HepG2 (cell line): Measurements from ENCODE around the gene PLEKHN1. TPM values are rescaled to one million over a fixed set of nuclear protein-coding genes. Genes with fewer than 3 reads are reported as not detected.

ENCODE experiments used
- ATAC-seq: fragments of 200-7000 bp; cut with Tn5 transposase; 3 replicates; pipeline ENCODE4 v1.9.1; 2020; ENCODE audit warnings: mild to moderate bottlenecking, moderate library complexity
- BruUV-seq: library from RNA; stranded (reverse); fragments of 400-500 nt; replicated peaks from 2 replicates; lab custom pipeline; 2021; lab: Mats Ljungman, UMichigan
- CTCF ChIA-PET: fragments of 300-600 bp; formaldehyde crosslinking; extraction: SDS; loops from one replicate; lab custom pipeline; 2021; ENCODE audit warnings: low total read pairs, inconsistent platforms, low intra/inter-chr PET ratio; lab: Yijun Ruan, JAX
- POLR2A ChIA-PET: fragments of 350-600 bp; sonication (Branson Sonifier 250); formaldehyde crosslinking; loops from one replicate; lab custom pipeline; 2020; ENCODE audit warnings: antibody characterized with exemption, inconsistent platforms; lab: Yijun Ruan, JAX
- DNase-seq: peaks from one replicate; pipeline ENCODE4 v3.0.0-alpha.2; 2015; ENCODE audit warnings: low spot score
- FAIRE-seq: peaks from 3 replicates; lab custom pipeline; 2011; peaks lifted over from hg19 to GRCh38; lab: Jason Lieb, UNC
- H2AFZ ChIP-seq: one replicate; pipeline ENCODE4 v1.6.1; 2011; ENCODE audit warnings: low read length, inconsistent platforms
- H3K27ac ChIP-seq: fragments of 300-600 bp; 3 replicates; pipeline ENCODE4 v1.8.0; 2011; ENCODE audit warnings: mixed run types, mild to moderate bottlenecking, mixed read lengths, low read length, inconsistent platforms; ENCODE audit not compliant: insufficient read depth; ENCODE audit errors: extremely low read length
- H3K27me3 ChIP-seq, 2 experiments: fragments of 200-600 bp in 1 of 2; 2 replicates in 1 of 2; 3 replicates in 1 of 2; pipeline versions ENCODE4 v1.6.0 to v1.8.0; 2011; ENCODE audit warnings: low read length in 2 of 2, mild to moderate bottlenecking in 2 of 2, moderate library complexity in 2 of 2, inconsistent platforms in 1 of 2; ENCODE audit not compliant: insufficient read depth in 2 of 2, control insufficient read depth in 1 of 2
- H3K36me3 ChIP-seq, 2 experiments: fragments of 200-600 bp in 1 of 2; replicated peaks in 1 of 2; 2 replicates in 1 of 2; 3 replicates in 1 of 2; pipeline versions ENCODE4 v1.5.1 to v1.8.0; 2011; ENCODE audit warnings: low read length in 2 of 2, inconsistent platforms in 1 of 2; ENCODE audit not compliant: insufficient read depth in 2 of 2, control insufficient read depth in 1 of 2
- H3K4me1 ChIP-seq: 2 replicates; pipeline ENCODE4 v1.5.1; 2012; ENCODE audit warnings: low read length, inconsistent platforms; ENCODE audit not compliant: insufficient read depth
- H3K4me2 ChIP-seq: 2 replicates; pipeline ENCODE4 v1.6.0; 2011; ENCODE audit warnings: low read depth, low read length, inconsistent platforms
- H3K4me3 ChIP-seq, 3 experiments: fragments of 200-600 bp in 1 of 3; sonication (generic), shearing (Covaris generic) in 1 of 3; replicated peaks in 1 of 3; 2 replicates each; pipeline ENCODE4 v1.5.1; 2011 to 2016; ENCODE audit warnings: low read length in 3 of 3, inconsistent platforms in 2 of 3, low read depth in 2 of 3, mild to moderate bottlenecking in 2 of 3, control low read depth in 1 of 3, mixed read lengths in 1 of 3; ENCODE audit not compliant: insufficient read depth in 1 of 3
- H3K79me2 ChIP-seq: one replicate; pipeline ENCODE4 v1.6.1; 2011; ENCODE audit warnings: low read length, inconsistent platforms; ENCODE audit not compliant: insufficient read depth
- H3K9ac ChIP-seq: 2 replicates; pipeline ENCODE4 v1.6.0; 2011; ENCODE audit warnings: mild to moderate bottlenecking, low read depth, low read length, inconsistent platforms; ENCODE audit not compliant: insufficient read depth
- H3K9me3 ChIP-seq: 2 replicates; pipeline ENCODE4 v1.5.1; 2012; ENCODE audit warnings: mild to moderate bottlenecking, low read length
- H4K20me1 ChIP-seq: 2 replicates; pipeline ENCODE4 v1.6.0; 2011; ENCODE audit warnings: inconsistent platforms, mild to moderate bottlenecking, low read length, moderate library complexity; ENCODE audit not compliant: insufficient read depth
- NAIF1 ChIP-seq: sonication (generic); formaldehyde crosslinking; IDR thresholded peaks from 2 replicates; pipeline ENCODE4 v1.5.0; 2020; ENCODE audit warnings: mild to moderate bottlenecking, missing genetic modification reagents, borderline replicate concordance
- SAFB2 ChIP-seq: sonication (generic); formaldehyde crosslinking; IDR thresholded peaks from 2 replicates; pipeline ENCODE4 v1.5.1; 2020; ENCODE audit warnings: missing genetic modification reagents, low read depth, mild to moderate bottlenecking, borderline replicate concordance
- ZBTB7B ChIP-seq: sonication (generic); formaldehyde crosslinking; IDR thresholded peaks from 2 replicates; pipeline ENCODE4 v1.4.0; 2020; ENCODE audit warnings: missing genetic modification reagents
- ZFY ChIP-seq: sonication (generic); formaldehyde crosslinking; IDR thresholded peaks from 2 replicates; pipeline ENCODE4 v1.4.0; 2020; ENCODE audit warnings: missing genetic modification reagents
- ZNF124 ChIP-seq: sonication (generic); formaldehyde crosslinking; IDR thresholded peaks from 2 replicates; pipeline ENCODE4 v1.4.0; 2020; ENCODE audit warnings: missing genetic modification reagents
- ZNF18 ChIP-seq: sonication (generic); formaldehyde crosslinking; IDR thresholded peaks from 2 replicates; pipeline ENCODE4 v1.8.0; 2022; ENCODE audit warnings: mild to moderate bottlenecking, missing genetic modification reagents; ENCODE audit not compliant: insufficient replicate concordance
- ZNF563 ChIP-seq: sonication (generic); formaldehyde crosslinking; IDR thresholded peaks from 2 replicates; pipeline ENCODE4 v1.8.0; 2022; ENCODE audit warnings: mild to moderate bottlenecking, moderate library complexity, missing genetic modification reagents
- ZNF710 ChIP-seq: sonication (generic); formaldehyde crosslinking; IDR thresholded peaks from 2 replicates; pipeline ENCODE4 v1.5.0; 2020; ENCODE audit warnings: mild to moderate bottlenecking, missing genetic modification reagents, borderline replicate concordance
- ZNF724P ChIP-seq: sonication (generic); formaldehyde crosslinking; IDR thresholded peaks from 2 replicates; pipeline ENCODE4 v1.8.0; 2022; ENCODE audit warnings: missing genetic modification reagents, borderline replicate concordance
- WGBS: methylation state at CpG from one replicate; pipeline ENCODE4 v1.1.6; 2017; ENCODE audit warnings: low lambda C conversion rate; 5-methylcytosine and 5-hydroxymethylcytosine counted together
- in situ Hi-C: cut with HindIII; loops from 2 replicates; pipeline ENCODE4 v1.10.0; 2017; ENCODE audit warnings: low pct_unique_long_range_greater_than_20kb; ENCODE audit not compliant: extremely low pct_ligation_motif_present
- intact Hi-C: fragments of 100-400 bp; cut with micrococcal nuclease; formaldehyde crosslinking; loops from one replicate; pipeline ENCODE4 v1.10.0; 2022; ENCODE audit not compliant: unreplicated experiment
- polyA plus RNA-seq, 8 experiments: library from polyadenylated mRNA; depleted of rRNA in 3 of 8; stranded (reverse) in 7 of 8; unstranded in 1 of 8; fragments of >200 nt; fragmentation: Illumina TruSeq in 4 of 8; extraction: Trizol in 4 of 8; gene quantifications; 2 replicates each; pipeline versions ENCODE4 v1.2.1 to v1.2.3, GENCODE V29; 2011 to 2016; ENCODE audit warnings: low read depth in 4 of 8, missing spikeins in 1 of 8, mixed read lengths in 1 of 8; ENCODE audit not compliant: insufficient read depth in 1 of 8
- total RNA-seq, 5 experiments: library from RNA; depleted of rRNA; stranded (reverse); fragments of >200 nt; fragmentation: Illumina TruSeq; extraction: Trizol; gene quantifications; 2 replicates each; pipeline ENCODE4 v1.2.3, GENCODE V29; 2016; ENCODE audit warnings: low read depth in 1 of 5
- TF ChIP-seq, protein P1 (sequence below): sonication (generic); formaldehyde crosslinking; IDR thresholded peaks from 2 replicates; pipeline ENCODE4 v1.5.0; 2020; ENCODE audit warnings: mild to moderate bottlenecking, missing genetic modification reagents
- TF ChIP-seq, protein P2 (sequence below): sonication (generic); formaldehyde crosslinking; IDR thresholded peaks from 2 replicates; pipeline ENCODE4 v1.4.0; 2020; ENCODE audit warnings: missing genetic modification reagents

The PLEKHN1 gene
- total and polyA plus RNA-seq, 2 of the 13 experiments (the other 11 are each of a cell fraction or from before 2014, with no cell fraction given) = 0.42 to 0.58 TPM

DNA sequence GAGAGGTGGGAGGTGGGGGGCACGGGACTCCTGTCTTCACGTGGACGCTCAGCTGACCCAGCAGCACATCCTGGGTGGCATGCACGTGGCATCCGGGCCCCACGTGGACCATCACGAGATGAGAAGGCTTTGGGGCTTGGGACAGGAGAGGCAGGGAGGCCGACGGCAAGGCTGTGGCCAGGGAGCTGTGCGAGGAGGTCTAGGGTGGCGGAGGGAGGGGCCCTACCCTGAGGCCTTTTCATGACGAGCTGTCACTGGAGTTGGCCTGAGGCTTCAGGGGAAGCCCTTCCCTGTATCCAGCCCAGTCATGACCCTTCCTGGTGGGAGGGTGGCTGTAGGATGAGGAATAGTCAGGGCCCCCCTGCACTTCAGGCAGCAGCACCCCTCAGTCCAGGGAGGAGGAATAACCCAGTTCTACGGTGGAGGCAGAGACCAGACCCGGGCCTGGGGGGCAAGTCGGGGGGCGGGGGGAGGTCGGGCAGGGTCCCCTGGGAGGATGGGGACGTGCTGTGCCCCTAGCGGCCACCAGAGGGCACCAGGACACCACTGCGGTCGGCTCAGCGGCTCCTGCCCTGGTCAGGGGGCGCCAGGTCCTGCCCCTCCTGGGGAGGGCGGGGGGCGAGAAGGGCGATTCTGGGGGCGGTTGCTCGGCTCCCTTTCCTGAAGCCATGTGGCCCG lies 17.7 kb downstream of the PLEKHN1 start (continued):
- TF ChIP-seq, protein P1, sequence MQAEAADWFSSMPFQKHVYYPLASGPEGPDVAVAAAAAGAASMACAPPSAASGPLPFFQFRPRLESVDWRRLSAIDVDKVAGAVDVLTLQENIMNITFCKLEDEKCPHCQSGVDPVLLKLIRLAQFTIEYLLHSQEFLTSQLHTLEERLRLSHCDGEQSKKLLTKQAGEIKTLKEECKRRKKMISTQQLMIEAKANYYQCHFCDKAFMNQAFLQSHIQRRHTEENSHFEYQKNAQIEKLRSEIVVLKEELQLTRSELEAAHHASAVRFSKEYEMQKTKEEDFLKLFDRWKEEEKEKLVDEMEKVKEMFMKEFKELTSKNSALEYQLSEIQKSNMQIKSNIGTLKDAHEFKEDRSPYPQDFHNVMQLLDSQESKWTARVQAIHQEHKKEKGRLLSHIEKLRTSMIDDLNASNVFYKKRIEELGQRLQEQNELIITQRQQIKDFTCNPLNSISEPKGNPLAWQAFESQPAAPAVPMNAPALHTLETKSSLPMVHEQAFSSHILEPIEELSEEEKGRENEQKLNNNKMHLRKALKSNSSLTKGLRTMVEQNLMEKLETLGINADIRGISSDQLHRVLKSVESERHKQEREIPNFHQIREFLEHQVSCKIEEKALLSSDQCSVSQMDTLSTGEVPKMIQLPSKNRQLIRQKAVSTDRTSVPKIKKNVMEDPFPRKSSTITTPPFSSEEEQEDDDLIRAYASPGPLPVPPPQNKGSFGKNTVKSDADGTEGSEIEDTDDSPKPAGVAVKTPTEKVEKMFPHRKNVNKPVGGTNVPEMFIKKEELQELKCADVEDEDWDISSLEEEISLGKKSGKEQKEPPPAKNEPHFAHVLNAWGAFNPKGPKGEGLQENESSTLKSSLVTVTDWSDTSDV (CRISPR knock-in tag) = 0 out of 2 replicates have a peak, but pooled peaks have one; percentile 40
- peak; percentile 73; the same call in 1 of the 2 replicates for TF ChIP-seq ZBTB7B (CRISPR knock-in tag)
- TF ChIP-seq, protein P2, sequence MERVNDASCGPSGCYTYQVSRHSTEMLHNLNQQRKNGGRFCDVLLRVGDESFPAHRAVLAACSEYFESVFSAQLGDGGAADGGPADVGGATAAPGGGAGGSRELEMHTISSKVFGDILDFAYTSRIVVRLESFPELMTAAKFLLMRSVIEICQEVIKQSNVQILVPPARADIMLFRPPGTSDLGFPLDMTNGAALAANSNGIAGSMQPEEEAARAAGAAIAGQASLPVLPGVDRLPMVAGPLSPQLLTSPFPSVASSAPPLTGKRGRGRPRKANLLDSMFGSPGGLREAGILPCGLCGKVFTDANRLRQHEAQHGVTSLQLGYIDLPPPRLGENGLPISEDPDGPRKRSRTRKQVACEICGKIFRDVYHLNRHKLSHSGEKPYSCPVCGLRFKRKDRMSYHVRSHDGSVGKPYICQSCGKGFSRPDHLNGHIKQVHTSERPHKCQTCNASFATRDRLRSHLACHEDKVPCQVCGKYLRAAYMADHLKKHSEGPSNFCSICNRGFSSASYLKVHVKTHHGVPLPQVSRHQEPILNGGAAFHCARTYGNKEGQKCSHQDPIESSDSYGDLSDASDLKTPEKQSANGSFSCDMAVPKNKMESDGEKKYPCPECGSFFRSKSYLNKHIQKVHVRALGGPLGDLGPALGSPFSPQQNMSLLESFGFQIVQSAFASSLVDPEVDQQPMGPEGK = peak; percentile 94
- TF ChIP-seq, all 625 proteins: peak for 14

DNA sequence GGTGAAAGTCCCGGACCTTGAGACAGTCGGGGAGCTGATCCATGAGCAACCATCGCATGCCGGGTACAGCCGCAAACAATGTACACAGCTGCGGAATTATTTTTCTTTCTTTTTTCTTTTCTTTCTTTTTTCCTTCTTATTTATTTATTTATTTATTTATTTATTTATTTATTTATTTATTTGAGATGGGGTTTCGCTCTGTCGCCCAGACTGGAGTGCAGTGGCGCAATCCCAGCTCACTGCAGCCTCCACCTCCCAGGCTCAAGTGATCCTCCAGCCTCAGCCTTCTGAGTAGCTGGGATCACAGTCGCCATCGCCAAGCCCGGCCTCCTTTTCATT lies 18.2 kb downstream of the PLEKHN1 start:
- Histone ChIP-seq H3K27me3 (peaks cover 22 to 59% of the 10 kb centered on the region in 2 experiments), H3K9me3 (no peaks in the 10 kb centered on the region), H2AFZ (no peak overlapping the region), H3K4me1 (peaks cover 45% of the 10 kb centered on the region), H3K9ac (no peak overlapping the region), H3K36me3 (no peaks in the 10 kb centered on the region), H3K4me2 (peak overlapping the region; percentile 45; the same call in 1 of the 2 replicates), H3K4me3 (peak overlapping the region in 1 of 3 experiments; percentile 37; a peak in 1 of 6 replicates), H3K27ac (no peak overlapping the region), H3K79me2 (no peaks in the 10 kb centered on the region), H4K20me1 (no peaks in the 10 kb centered on the region)
- no peak for DNase-seq
- ATAC-seq = no peak
- in situ Hi-C loops = no loop called here
- FAIRE-seq = no peak
- ChIA-PET POLR2A (interaction anchor here (1.1 to 1.3 kb wide), 2 partner anchors 18 to 21 kb away, joined by 3 read pairs; no protein-coding TSS in a partner anchor), CTCF (interaction anchor here (1.6 to 2.4 kb wide), 2 partner anchors 17 to 79 kb away, joined by 5 to 8 read pairs; no protein-coding TSS in a partner anchor)
- BruUV-seq = no TSS peak
- intact Hi-C loops = no loop called here
- WGBS = 53% methylated on average over 12 of the region's 12 CpGs
- TF ChIP-seq ZNF724P (CRISPR knock-in tag) = no peak
- no peak for TF ChIP-seq SAFB2 (CRISPR knock-in tag)
- no peak for TF ChIP-seq ZNF710 (CRISPR knock-in tag)
- no peak for TF ChIP-seq NAIF1 (CRISPR knock-in tag)
- TF ChIP-seq ZFY (CRISPR knock-in tag) = 0 out of 2 replicates have a peak, but pooled peaks have one; percentile 15
- TF ChIP-seq ZNF563 (CRISPR knock-in tag) = no peak
- TF ChIP-seq ZNF124 (CRISPR knock-in tag) = no peak
- TF ChIP-seq ZNF18 (CRISPR knock-in tag) = no peak
